HepG2 (cell line): ENCODE measurements around the gene COL26A1. TPM values are rescaled to one million over a fixed set of nuclear protein-coding genes. Genes with fewer than 3 reads are reported as not detected.
A peak's percentile ranks its signal among the peaks of the same experiment; 100 is the strongest.

Experiments used
- HMGA1 ChIP-seq: sonication (generic); formaldehyde crosslinking; conservative IDR thresholded peaks from 2 replicates; pipeline ENCODE4 v1.4.0; 2020; ENCODE audit warnings: missing genetic modification reagents
- HMGXB4 ChIP-seq, 2 experiments: sonication (generic) in 1 of 2; formaldehyde crosslinking in 1 of 2; IDR thresholded peaks; 2 replicates each; pipeline versions ENCODE4 v1.4.0 to v1.6.1; 2018 to 2020; ENCODE audit warnings: missing genetic modification reagents in 2 of 2, borderline replicate concordance in 1 of 2, low read depth in 1 of 2, mild to moderate bottlenecking in 1 of 2, missing biosample characterization in 1 of 2
- KDM5A ChIP-seq: fragments of 200-600 bp; sonication (generic); IDR thresholded peaks from 2 replicates; pipeline ENCODE4 v1.7.0; 2018; ENCODE audit warnings: antibody characterized with exemption, mild to moderate bottlenecking, low read length, borderline replicate concordance
- MIER3 ChIP-seq: IDR thresholded peaks from 2 replicates; pipeline ENCODE4 v1.6.1; 2016; ENCODE audit warnings: missing compliant biosample characterization, borderline replicate concordance
- PAX8 ChIP-seq: sonication (generic); formaldehyde crosslinking; IDR thresholded peaks from 2 replicates; pipeline ENCODE4 v1.8.0; 2022; ENCODE audit warnings: mild to moderate bottlenecking, missing genetic modification reagents, borderline replicate concordance
- POLR2A ChIP-seq, 2 experiments: IDR thresholded peaks; 2 replicates each; pipeline ENCODE4 v1.6.1; 2011; ENCODE audit warnings: low read depth in 2 of 2, low read length in 2 of 2, mild to moderate bottlenecking in 1 of 2, moderate library complexity in 1 of 2; ENCODE audit not compliant: insufficient read depth in 1 of 2
- POLR2G ChIP-seq: fragments of 200-400 bp; formaldehyde crosslinking; IDR thresholded peaks from 2 replicates; pipeline ENCODE4 v1.6.1; 2018; ENCODE audit warnings: mild to moderate bottlenecking, low read depth, low read length, moderate library complexity
- REL ChIP-seq: sonication (generic); formaldehyde crosslinking; conservative IDR thresholded peaks from 2 replicates; pipeline ENCODE4 v1.8.0; 2022; ENCODE audit warnings: mild to moderate bottlenecking, missing genetic modification reagents, moderate library complexity
- ZNF33B ChIP-seq: sonication (generic); formaldehyde crosslinking; IDR thresholded peaks from 2 replicates; pipeline ENCODE4 v1.5.1; 2020; ENCODE audit warnings: mild to moderate bottlenecking, missing genetic modification reagents
- ZNF512B ChIP-seq: sonication (generic); formaldehyde crosslinking; IDR thresholded peaks from 2 replicates; pipeline ENCODE4 v1.5.1; 2020; ENCODE audit warnings: missing genetic modification reagents, mild to moderate bottlenecking, borderline replicate concordance
- ZNF687 ChIP-seq: sonication (generic); formaldehyde crosslinking; IDR thresholded peaks from 2 replicates; pipeline ENCODE4 v1.5.1; 2020; ENCODE audit warnings: mild to moderate bottlenecking, missing genetic modification reagents, moderate library complexity
- polyA plus RNA-seq, 8 experiments: library from polyadenylated mRNA; depleted of rRNA in 3 of 8; stranded (reverse) in 7 of 8; unstranded in 1 of 8; fragments of >200 nt; fragmentation: Illumina TruSeq in 4 of 8; extraction: Trizol in 4 of 8; gene quantifications; 2 replicates each; pipeline versions ENCODE4 v1.2.1 to v1.2.3, GENCODE V29; 2011 to 2016; ENCODE audit warnings: low read depth in 4 of 8, missing spikeins in 1 of 8, mixed read lengths in 1 of 8; ENCODE audit not compliant: insufficient read depth in 1 of 8
- total RNA-seq, 5 experiments: library from RNA; depleted of rRNA; stranded (reverse); fragments of >200 nt; fragmentation: Illumina TruSeq; extraction: Trizol; gene quantifications; 2 replicates each; pipeline ENCODE4 v1.2.3, GENCODE V29; 2016; ENCODE audit warnings: low read depth in 1 of 5

The COL26A1 gene
- total and polyA plus RNA-seq, 2 of the 13 experiments (the other 11 are each of a cell fraction or from before 2014, with no cell fraction given), result 7.8 to 9.2 TPM

DNA sequence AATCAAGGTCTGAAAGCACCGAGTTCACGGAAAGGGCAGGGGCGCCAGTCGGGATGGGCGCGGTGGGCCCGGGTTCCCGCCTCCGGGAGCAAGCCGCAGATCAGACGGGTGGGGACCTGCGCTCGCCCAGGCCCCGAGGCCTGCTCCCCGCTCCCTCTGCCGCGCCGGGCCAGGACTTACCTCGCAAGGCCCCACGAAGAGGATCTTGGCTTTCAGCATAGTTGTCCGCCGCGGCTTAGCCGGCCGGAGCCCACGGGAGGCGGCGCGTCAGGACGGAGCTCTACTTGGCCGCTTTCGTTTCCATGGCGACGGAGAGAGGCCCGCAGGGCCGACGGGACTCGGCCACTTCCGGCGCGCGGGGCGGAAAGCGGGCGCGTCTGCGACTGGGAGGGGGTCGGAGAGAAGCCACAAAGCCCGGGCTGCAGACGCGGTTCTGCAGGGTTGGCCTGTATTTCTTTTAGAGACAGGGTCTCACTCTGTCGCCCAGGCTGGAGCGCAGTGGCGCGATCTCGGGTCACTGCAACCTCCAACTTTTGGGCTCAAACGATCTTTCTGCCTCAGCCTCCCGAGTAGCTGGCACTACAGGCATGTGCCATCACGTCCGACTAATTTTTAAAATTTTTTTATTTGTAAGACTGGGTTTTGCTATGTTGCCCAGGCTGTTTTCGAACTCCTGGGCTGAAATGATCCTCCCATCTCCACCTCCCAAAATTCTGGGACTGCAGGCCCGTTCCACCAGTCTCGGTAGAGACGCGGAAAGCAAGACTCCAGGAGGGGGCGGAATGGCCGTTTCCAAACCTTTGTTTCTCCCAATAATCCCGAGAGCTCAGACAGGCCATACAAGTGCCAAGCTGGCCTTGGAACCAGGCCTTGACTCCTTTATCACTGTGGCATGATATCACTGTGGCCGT, 40.9 kb upstream of the COL26A1 start, which contains the start of gene IFT22 (continued):
- no peak for TF ChIP-seq ZNF512B (CRISPR knock-in tag)
- TF ChIP-seq ZNF687, result peak; percentile 84
- TF ChIP-seq MIER3 (CRISPR knock-in tag), result no peak
- TF ChIP-seq ZNF33B (CRISPR knock-in tag), result no peak
- peak; percentile 77 for TF ChIP-seq KDM5A
- peak; percentile 65 to 81 for TF ChIP-seq POLR2A (IDR thresholded peaks at IDR 0.05; ENCODE audit: insufficient read depth in 1 of 2, low read depth in 2 of 2, low read length in 2 of 2)
- peak; percentile 89 for TF ChIP-seq POLR2G
- peak; percentile 62 to 80 for TF ChIP-seq HMGXB4 (CRISPR knock-in tag; IDR thresholded peaks at IDR 0.05; ENCODE audit: borderline replicate concordance in 1 of 2, low read depth in 1 of 2)
- no peak for TF ChIP-seq PAX8 (CRISPR knock-in tag)
- TF ChIP-seq HMGA1, result no peak
- TF ChIP-seq REL, result no peak
